ENCODE results near the gene SGO2. TPM values are rescaled to one million over a fixed set of nuclear protein-coding genes. Genes with fewer than 3 reads are reported as not detected.

Gene SGO2
- total and polyA plus RNA-seq, 9 of the 15 experiments (the other 6 are each of a cell fraction or from before 2014, with no cell fraction given): 14.5 to 25.9 (median 16.6) TPM

DNA sequence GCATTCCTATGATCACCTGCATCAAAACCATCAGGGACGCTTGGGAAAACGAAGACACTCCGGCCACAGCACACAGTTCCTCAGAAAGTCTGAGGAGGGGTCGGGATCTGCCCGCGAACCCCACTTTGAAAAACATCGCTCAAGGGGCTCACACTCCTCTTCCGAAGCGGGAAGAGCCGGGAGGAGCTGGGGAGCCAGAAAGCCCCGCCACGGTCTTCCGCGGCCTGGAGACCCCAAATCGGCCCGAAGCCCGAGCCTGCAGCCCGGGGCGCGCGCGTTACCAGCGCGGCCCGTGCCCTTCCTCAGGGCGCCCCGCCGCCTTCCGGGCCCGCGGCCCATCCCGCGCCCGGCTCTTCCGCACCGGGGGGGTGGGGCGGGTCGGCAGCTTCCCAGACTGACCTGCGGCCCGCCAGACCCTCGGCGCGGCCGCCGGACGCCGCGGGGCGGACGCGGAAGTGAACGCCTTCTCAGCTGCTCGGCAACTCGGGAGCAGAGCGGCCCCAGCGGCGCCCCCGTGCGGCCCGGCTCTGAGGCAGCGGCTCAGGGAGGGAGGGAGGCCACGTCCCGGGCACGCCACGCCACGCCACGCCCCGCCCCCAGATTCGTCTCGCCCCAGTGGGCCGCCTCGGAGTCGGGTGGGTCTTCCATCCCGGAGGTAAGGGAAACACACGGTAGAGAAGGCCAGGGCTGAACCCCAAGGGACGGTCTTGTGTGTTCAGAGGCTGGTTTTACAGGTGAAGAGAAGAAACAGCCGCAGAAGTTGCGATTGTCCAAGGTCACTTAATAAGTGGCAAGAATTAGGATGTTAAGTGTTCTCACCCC is 16.2 kb upstream of the SGO2 start, which contains the start of gene KCTD18 (continued):
- TF ChIP-seq, protein P1, sequence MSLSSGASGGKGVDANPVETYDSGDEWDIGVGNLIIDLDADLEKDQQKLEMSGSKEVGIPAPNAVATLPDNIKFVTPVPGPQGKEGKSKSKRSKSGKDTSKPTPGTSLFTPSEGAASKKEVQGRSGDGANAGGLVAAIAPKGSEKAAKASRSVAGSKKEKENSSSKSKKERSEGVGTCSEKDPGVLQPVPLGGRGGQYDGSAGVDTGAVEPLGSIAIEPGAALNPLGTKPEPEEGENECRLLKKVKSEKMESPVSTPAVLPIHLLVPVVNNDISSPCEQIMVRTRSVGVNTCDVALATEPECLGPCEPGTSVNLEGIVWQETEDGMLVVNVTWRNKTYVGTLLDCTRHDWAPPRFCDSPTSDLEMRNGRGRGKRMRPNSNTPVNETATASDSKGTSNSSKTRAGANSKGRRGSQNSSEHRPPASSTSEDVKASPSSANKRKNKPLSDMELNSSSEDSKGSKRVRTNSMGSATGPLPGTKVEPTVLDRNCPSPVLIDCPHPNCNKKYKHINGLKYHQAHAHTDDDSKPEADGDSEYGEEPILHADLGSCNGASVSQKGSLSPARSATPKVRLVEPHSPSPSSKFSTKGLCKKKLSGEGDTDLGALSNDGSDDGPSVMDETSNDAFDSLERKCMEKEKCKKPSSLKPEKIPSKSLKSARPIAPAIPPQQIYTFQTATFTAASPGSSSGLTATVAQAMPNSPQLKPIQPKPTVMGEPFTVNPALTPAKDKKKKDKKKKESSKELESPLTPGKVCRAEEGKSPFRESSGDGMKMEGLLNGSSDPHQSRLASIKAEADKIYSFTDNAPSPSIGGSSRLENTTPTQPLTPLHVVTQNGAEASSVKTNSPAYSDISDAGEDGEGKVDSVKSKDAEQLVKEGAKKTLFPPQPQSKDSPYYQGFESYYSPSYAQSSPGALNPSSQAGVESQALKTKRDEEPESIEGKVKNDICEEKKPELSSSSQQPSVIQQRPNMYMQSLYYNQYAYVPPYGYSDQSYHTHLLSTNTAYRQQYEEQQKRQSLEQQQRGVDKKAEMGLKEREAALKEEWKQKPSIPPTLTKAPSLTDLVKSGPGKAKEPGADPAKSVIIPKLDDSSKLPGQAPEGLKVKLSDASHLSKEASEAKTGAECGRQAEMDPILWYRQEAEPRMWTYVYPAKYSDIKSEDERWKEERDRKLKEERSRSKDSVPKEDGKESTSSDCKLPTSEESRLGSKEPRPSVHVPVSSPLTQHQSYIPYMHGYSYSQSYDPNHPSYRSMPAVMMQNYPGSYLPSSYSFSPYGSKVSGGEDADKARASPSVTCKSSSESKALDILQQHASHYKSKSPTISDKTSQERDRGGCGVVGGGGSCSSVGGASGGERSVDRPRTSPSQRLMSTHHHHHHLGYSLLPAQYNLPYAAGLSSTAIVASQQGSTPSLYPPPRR (CRISPR knock-in tag; IDR thresholded peaks at IDR 0.05; ENCODE audit: borderline replicate concordance): no peak
- TF ChIP-seq, protein P2, sequence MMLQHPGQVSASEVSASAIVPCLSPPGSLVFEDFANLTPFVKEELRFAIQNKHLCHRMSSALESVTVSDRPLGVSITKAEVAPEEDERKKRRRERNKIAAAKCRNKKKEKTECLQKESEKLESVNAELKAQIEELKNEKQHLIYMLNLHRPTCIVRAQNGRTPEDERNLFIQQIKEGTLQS (IDR thresholded peaks at IDR 0.05): no peak
- TF ChIP-seq, protein P2 (CRISPR knock-in tag; conservative IDR thresholded peaks at IDR 0.05): no peak
- TF ChIP-seq, protein P3, sequence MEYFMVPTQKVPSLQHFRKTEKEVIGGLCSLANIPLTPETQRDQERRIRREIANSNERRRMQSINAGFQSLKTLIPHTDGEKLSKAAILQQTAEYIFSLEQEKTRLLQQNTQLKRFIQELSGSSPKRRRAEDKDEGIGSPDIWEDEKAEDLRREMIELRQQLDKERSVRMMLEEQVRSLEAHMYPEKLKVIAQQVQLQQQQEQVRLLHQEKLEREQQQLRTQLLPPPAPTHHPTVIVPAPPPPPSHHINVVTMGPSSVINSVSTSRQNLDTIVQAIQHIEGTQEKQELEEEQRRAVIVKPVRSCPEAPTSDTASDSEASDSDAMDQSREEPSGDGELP (CRISPR knock-in tag; IDR thresholded peaks at IDR 0.05; ENCODE audit: borderline replicate concordance): peak; percentile 95
- TF ChIP-seq, protein P4, sequence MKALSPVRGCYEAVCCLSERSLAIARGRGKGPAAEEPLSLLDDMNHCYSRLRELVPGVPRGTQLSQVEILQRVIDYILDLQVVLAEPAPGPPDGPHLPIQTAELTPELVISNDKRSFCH (CRISPR knock-in tag; IDR thresholded peaks at IDR 0.05): no peak
- TF ChIP-seq, protein P4 (tag; IDR thresholded peaks at IDR 0.05): no peak
- TF ChIP-seq KAT7 (CRISPR knock-in tag; IDR thresholded peaks at IDR 0.05; ENCODE audit: borderline replicate concordance): no peak; the same call in 1 of the 2 replicates
- TF ChIP-seq, protein P5, sequence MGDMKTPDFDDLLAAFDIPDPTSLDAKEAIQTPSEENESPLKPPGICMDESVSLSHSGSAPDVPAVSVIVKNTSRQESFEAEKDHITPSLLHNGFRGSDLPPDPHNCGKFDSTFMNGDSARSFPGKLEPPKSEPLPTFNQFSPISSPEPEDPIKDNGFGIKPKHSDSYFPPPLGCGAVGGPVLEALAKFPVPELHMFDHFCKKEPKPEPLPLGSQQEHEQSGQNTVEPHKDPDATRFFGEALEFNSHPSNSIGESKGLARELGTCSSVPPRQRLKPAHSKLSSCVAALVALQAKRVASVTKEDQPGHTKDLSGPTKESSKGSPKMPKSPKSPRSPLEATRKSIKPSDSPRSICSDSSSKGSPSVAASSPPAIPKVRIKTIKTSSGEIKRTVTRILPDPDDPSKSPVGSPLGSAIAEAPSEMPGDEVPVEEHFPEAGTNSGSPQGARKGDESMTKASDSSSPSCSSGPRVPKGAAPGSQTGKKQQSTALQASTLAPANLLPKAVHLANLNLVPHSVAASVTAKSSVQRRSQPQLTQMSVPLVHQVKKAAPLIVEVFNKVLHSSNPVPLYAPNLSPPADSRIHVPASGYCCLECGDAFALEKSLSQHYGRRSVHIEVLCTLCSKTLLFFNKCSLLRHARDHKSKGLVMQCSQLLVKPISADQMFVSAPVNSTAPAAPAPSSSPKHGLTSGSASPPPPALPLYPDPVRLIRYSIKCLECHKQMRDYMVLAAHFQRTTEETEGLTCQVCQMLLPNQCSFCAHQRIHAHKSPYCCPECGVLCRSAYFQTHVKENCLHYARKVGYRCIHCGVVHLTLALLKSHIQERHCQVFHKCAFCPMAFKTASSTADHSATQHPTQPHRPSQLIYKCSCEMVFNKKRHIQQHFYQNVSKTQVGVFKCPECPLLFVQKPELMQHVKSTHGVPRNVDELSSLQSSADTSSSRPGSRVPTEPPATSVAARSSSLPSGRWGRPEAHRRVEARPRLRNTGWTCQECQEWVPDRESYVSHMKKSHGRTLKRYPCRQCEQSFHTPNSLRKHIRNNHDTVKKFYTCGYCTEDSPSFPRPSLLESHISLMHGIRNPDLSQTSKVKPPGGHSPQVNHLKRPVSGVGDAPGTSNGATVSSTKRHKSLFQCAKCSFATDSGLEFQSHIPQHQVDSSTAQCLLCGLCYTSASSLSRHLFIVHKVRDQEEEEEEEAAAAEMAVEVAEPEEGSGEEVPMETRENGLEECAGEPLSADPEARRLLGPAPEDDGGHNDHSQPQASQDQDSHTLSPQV (IDR thresholded peaks at IDR 0.05): peak; percentile 40; the same call in 1 of the 2 replicates
- TF ChIP-seq ETS2 (tag; IDR thresholded peaks at IDR 0.05; ENCODE audit: borderline replicate concordance, poor library complexity, severe bottlenecking): no peak

Data from K562 (cell line).